ENCODE data around the gene RSPH6A. TPM values are rescaled to one million over a fixed set of nuclear protein-coding genes. Genes with fewer than 3 reads are reported as not detected.

RSPH6A gene
- polyA plus RNA-seq, 1 of the 3 experiments (the other 2 are of a cell fraction): 0.02 TPM

DNA sequence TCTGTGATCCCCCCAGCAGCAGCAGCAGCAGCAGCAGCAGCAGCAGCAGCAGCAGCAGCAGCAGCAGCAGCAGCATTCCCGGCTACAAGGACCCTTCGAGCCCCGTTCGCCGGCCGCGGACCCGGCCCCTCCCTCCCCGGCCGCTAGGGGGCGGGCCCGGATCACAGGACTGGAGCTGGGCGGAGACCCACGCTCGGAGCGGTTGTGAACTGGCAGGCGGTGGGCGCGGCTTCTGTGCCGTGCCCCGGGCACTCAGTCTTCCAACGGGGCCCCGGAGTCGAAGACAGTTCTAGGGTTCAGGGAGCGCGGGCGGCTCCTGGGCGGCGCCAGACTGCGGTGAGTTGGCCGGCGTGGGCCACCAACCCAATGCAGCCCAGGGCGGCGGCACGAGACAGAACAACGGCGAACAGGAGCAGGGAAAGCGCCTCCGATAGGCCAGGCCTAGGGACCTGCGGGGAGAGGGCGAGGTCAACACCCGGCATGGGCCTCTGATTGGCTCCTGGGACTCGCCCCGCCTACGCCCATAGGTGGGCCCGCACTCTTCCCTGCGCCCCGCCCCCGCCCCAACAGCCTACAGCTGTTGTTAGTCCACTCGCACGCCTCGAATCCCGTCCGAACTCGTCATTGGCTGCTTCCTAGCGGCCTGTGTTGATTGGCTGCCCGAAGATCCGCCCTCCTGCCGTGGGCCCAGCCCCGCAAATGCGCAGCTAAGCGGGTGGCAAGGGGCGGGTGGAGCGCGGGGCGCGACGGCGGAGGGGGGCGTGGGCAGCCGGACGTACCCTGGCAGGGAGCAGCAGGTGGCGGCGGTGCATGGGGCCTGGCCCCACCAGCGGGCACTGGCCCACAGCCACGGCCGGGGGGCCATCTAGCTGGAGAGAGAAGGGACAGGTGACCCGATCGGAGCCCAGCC is 44.7 kb downstream of the RSPH6A start (continued):
- TF ChIP-seq JUND (IDR thresholded peaks at IDR 0.05) (no peak), FOXM1 (IDR thresholded peaks at IDR 0.05; ENCODE audit: low read depth) (no peak; the same call in 1 of the 2 replicates), SMC3 (IDR thresholded peaks at IDR 0.05; ENCODE audit: low read depth, low read length) (peak; percentile 43; the same call in 1 of the 2 replicates), FOXJ3 (CRISPR knock-in tag; IDR thresholded peaks at IDR 0.05) (peak; percentile 63; the same call in 1 of the 2 replicates), MEF2A (IDR thresholded peaks at IDR 0.05; ENCODE audit: borderline replicate concordance, low read depth) (no peak; the same call in 1 of the 2 replicates), FOSL2 (IDR thresholded peaks at IDR 0.05; ENCODE audit: borderline replicate concordance, low read depth) (no peak), YY1 (IDR thresholded peaks at IDR 0.05; ENCODE audit: low read depth) (no peak), TAF1 (IDR thresholded peaks at IDR 0.05; ENCODE audit: borderline replicate concordance, low read depth, low read length) (0 out of 2 replicates have a peak, but pooled peaks have one; percentile 26), MXI1 (IDR thresholded peaks at IDR 0.05; ENCODE audit: low read depth, low read length) (peak; percentile 29), TCF12 (IDR thresholded peaks at IDR 0.05) (no peak), ELF1 (IDR thresholded peaks at IDR 0.05) (no peak; the same call in 1 of the 2 replicates), TEAD4 (IDR thresholded peaks at IDR 0.05; ENCODE audit: borderline replicate concordance, insufficient read depth) (0 out of 2 replicates have a peak, but pooled peaks have one; percentile 17), GATA2 (CRISPR knock-in tag; IDR thresholded peaks at IDR 0.05) (no peak), RXRA (IDR thresholded peaks at IDR 0.05; ENCODE audit: borderline replicate concordance, low read depth) (no peak)
- TF ChIP-seq, protein P1, sequence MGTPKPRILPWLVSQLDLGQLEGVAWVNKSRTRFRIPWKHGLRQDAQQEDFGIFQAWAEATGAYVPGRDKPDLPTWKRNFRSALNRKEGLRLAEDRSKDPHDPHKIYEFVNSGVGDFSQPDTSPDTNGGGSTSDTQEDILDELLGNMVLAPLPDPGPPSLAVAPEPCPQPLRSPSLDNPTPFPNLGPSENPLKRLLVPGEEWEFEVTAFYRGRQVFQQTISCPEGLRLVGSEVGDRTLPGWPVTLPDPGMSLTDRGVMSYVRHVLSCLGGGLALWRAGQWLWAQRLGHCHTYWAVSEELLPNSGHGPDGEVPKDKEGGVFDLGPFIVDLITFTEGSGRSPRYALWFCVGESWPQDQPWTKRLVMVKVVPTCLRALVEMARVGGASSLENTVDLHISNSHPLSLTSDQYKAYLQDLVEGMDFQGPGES (IDR thresholded peaks at IDR 0.05; ENCODE audit: low read depth, low read length): no peak
- TF ChIP-seq, protein P2, sequence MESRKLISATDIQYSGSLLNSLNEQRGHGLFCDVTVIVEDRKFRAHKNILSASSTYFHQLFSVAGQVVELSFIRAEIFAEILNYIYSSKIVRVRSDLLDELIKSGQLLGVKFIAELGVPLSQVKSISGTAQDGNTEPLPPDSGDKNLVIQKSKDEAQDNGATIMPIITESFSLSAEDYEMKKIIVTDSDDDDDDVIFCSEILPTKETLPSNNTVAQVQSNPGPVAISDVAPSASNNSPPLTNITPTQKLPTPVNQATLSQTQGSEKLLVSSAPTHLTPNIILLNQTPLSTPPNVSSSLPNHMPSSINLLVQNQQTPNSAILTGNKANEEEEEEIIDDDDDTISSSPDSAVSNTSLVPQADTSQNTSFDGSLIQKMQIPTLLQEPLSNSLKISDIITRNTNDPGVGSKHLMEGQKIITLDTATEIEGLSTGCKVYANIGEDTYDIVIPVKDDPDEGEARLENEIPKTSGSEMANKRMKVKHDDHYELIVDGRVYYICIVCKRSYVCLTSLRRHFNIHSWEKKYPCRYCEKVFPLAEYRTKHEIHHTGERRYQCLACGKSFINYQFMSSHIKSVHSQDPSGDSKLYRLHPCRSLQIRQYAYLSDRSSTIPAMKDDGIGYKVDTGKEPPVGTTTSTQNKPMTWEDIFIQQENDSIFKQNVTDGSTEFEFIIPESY (IDR thresholded peaks at IDR 0.05; ENCODE audit: borderline replicate concordance, low read depth): 0 out of 2 replicates have a peak, but pooled peaks have one; percentile 10
- TF ChIP-seq, protein P3, sequence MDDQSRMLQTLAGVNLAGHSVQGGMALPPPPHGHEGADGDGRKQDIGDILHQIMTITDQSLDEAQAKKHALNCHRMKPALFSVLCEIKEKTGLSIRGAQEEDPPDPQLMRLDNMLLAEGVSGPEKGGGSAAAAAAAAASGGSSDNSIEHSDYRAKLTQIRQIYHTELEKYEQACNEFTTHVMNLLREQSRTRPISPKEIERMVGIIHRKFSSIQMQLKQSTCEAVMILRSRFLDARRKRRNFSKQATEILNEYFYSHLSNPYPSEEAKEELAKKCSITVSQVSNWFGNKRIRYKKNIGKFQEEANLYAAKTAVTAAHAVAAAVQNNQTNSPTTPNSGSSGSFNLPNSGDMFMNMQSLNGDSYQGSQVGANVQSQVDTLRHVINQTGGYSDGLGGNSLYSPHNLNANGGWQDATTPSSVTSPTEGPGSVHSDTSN (IDR thresholded peaks at IDR 0.05): peak; percentile 88
- TF ChIP-seq, protein P4, sequence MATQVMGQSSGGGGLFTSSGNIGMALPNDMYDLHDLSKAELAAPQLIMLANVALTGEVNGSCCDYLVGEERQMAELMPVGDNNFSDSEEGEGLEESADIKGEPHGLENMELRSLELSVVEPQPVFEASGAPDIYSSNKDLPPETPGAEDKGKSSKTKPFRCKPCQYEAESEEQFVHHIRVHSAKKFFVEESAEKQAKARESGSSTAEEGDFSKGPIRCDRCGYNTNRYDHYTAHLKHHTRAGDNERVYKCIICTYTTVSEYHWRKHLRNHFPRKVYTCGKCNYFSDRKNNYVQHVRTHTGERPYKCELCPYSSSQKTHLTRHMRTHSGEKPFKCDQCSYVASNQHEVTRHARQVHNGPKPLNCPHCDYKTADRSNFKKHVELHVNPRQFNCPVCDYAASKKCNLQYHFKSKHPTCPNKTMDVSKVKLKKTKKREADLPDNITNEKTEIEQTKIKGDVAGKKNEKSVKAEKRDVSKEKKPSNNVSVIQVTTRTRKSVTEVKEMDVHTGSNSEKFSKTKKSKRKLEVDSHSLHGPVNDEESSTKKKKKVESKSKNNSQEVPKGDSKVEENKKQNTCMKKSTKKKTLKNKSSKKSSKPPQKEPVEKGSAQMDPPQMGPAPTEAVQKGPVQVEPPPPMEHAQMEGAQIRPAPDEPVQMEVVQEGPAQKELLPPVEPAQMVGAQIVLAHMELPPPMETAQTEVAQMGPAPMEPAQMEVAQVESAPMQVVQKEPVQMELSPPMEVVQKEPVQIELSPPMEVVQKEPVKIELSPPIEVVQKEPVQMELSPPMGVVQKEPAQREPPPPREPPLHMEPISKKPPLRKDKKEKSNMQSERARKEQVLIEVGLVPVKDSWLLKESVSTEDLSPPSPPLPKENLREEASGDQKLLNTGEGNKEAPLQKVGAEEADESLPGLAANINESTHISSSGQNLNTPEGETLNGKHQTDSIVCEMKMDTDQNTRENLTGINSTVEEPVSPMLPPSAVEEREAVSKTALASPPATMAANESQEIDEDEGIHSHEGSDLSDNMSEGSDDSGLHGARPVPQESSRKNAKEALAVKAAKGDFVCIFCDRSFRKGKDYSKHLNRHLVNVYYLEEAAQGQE (IDR thresholded peaks at IDR 0.05; ENCODE audit: low read depth, low read length): no peak
